GM08714 (cell line): ENCODE measurements around the gene PRKAG2.
"Not testable (repeated sequence)": the region's sequence is repeated elsewhere in the genome, so short reads cannot be mapped to it uniquely, and the experiment has no call there.

Experiments used
- H3K4me3 ChIP-seq: fragments of 200-500 bp; sonication (Bioruptor generic); 2 replicates; pipeline ENCODE4 v1.5.1; 2014; ENCODE audit warnings: mild to moderate bottlenecking, low read length, inconsistent platforms
- ZNF274 ChIP-seq: IDR thresholded peaks from 2 replicates; pipeline ENCODE4 v1.6.1; 2012; ENCODE audit warnings: mild to moderate bottlenecking, low read depth, low read length

The PRKAG2 gene

GRCh38 chr7:151790830-151791620, 85.9 kb downstream of the PRKAG2 start:
- no peak for TF ChIP-seq ZNF274
- no peak overlapping the region for H3K4me3 ChIP-seq

- H3K4me3 ChIP-seq, result no peak overlapping the region
- TF ChIP-seq ZNF274, result no peak
Measured at GRCh38 chr7:151790095-151790829, 86.7 kb downstream of the PRKAG2 start.

GRCh38 chr7:151789380-151789947, 87.5 kb downstream of the PRKAG2 start:
- no peak overlapping the region for H3K4me3 ChIP-seq
- no peak for TF ChIP-seq ZNF274

GRCh38 chr7:151787348-151787747, 89.6 kb downstream of the PRKAG2 start:
- no peak for TF ChIP-seq ZNF274
- no peak overlapping the region for H3K4me3 ChIP-seq

- no peak for TF ChIP-seq ZNF274
- no peak overlapping the region for H3K4me3 ChIP-seq
Measured at GRCh38 chr7:151786936-151787335, 90.0 kb downstream of the PRKAG2 start.

GRCh38 chr7:151786241-151786640, 90.7 kb downstream of the PRKAG2 start:
- TF ChIP-seq ZNF274, result no peak
- no peak overlapping the region for H3K4me3 ChIP-seq

GRCh38 chr7:151785681-151785965, 91.3 kb downstream of the PRKAG2 start:
- no peak for TF ChIP-seq ZNF274
- H3K4me3 ChIP-seq, result no peak overlapping the region

GRCh38 chr7:151784853-151785680, 91.8 kb downstream of the PRKAG2 start:
- H3K4me3 ChIP-seq, result no peak overlapping the region
- no peak for TF ChIP-seq ZNF274

- TF ChIP-seq ZNF274, result no peak
Measured at GRCh38 chr7:151783958-151784575, 92.8 kb downstream of the PRKAG2 start.

GRCh38 chr7:151782598-151783448, 94.1 kb downstream of the PRKAG2 start:
- TF ChIP-seq ZNF274, result no peak
- no peak overlapping the region for H3K4me3 ChIP-seq

More at GRCh38 chr7:151783958-151784575, 92.8 kb downstream of the PRKAG2 start:
- no peak overlapping the region for H3K4me3 ChIP-seq

- not testable (repeated sequence) for H3K4me3 ChIP-seq
Measured at GRCh38 chr7:151782256-151782597, 94.7 kb downstream of the PRKAG2 start.

- no peak for TF ChIP-seq ZNF274
- no peak overlapping the region for H3K4me3 ChIP-seq
Measured at GRCh38 chr7:151781161-151781845, 95.6 kb downstream of the PRKAG2 start.

GRCh38 chr7:151780631-151781030, 96.3 kb downstream of the PRKAG2 start:
- no peak for TF ChIP-seq ZNF274
- no peak overlapping the region for H3K4me3 ChIP-seq
